B cell (primary cell): Measurements from ENCODE around the gene AUTS2. TPM values are rescaled to one million over a fixed set of nuclear protein-coding genes. Genes with fewer than 3 reads are reported as not detected.

Experiments used
- ATAC-seq: fragments of 200-7000 bp; cut with Tn5 transposase; one replicate; pipeline ENCODE4 v1.10.0; 2021; ENCODE audit warnings: low read depth, mild to moderate bottlenecking, moderate number of reproducible peaks, moderate library complexity
- CTCF ChIA-PET: fragments of 350-600 bp; sonication (Branson Sonifier 250); formaldehyde crosslinking; loops from one replicate; lab custom pipeline; 2021; ENCODE audit warnings: antibody characterized with exemption, inconsistent platforms; lab: Charles Lee
- POLR2A ChIA-PET: fragments of 350-600 bp; sonication (Branson Sonifier 250); formaldehyde crosslinking; loops from one replicate; lab custom pipeline; 2021; ENCODE audit warnings: antibody characterized with exemption; lab: Charles Lee
- DNase-seq: peaks from one replicate; pipeline ENCODE4 v3.0.0; 2013
- H2AFZ ChIP-seq: 2 replicates; pipeline ENCODE4 v1.6.1; 2012; ENCODE audit warnings: mild to moderate bottlenecking, low read depth, low read length; ENCODE audit not compliant: insufficient read depth, poor library complexity, severe bottlenecking
- H3K27ac ChIP-seq, 2 donors: 1 replicate in 1 of 2; 2 replicates in 1 of 2; pipeline ENCODE4 v1.5.1; 2012 to 2013; ENCODE audit warnings: low read length in 2 of 2, mild to moderate bottlenecking in 2 of 2, moderate library complexity in 1 of 2
- H3K27me3 ChIP-seq, 4 experiments: fragments of 200-600 bp in 1 of 4; sonication (generic) in 1 of 4; replicated peaks in 1 of 4; 1 replicate in 2 of 4; 2 replicates in 2 of 4; pipeline versions ENCODE4 v1.6.1 to v1.7.0; 2013 to 2016; ENCODE audit warnings: low read length in 3 of 4, mild to moderate bottlenecking in 2 of 4, mixed read lengths in 1 of 4, moderate library complexity in 1 of 4; ENCODE audit not compliant: insufficient read depth in 4 of 4, control insufficient read depth in 3 of 4; ENCODE audit errors: control extremely low read depth in 1 of 4
- H3K36me3 ChIP-seq, 2 experiments: replicated peaks in 1 of 2; 1 replicate in 1 of 2; 2 replicates in 1 of 2; pipeline versions ENCODE4 v1.6.1 to v1.7.1; 2013; ENCODE audit warnings: low read length in 1 of 2; ENCODE audit not compliant: insufficient read depth in 2 of 2, control insufficient read depth in 1 of 2; ENCODE audit errors: control extremely low read depth in 1 of 2, extremely low read depth in 1 of 2
- H3K4me1 ChIP-seq, 2 donors: fragments of 200-600 bp in 1 of 2; sonication (generic) in 1 of 2; 1 replicate in 1 of 2; 2 replicates in 1 of 2; pipeline versions ENCODE4 v1.5.1 to v1.6.1; 2013 to 2017; ENCODE audit warnings: low read length in 2 of 2; ENCODE audit not compliant: control insufficient read depth in 2 of 2, insufficient read depth in 2 of 2
- H3K4me2 ChIP-seq: replicated peaks from 2 replicates; pipeline ENCODE3; 2012; ENCODE audit warnings: mild to moderate bottlenecking, low read depth, low read length; ENCODE audit not compliant: poor library complexity, severe bottlenecking
- H3K4me3 ChIP-seq, 5 experiments: fragments of 200-600 bp in 1 of 5; sonication (generic) in 1 of 5; 1 replicate in 3 of 5; 2 replicates in 2 of 5; pipeline versions ENCODE4 v1.5.1 to v1.7.0; 2011 to 2016; ENCODE audit warnings: low read length in 4 of 5, mild to moderate bottlenecking in 4 of 5, low read depth in 2 of 5, control low read depth in 1 of 5, moderate library complexity in 1 of 5; ENCODE audit not compliant: insufficient read depth in 1 of 5; ENCODE audit errors: control extremely low read depth in 1 of 5, extremely low read depth in 1 of 5
- H3K79me2 ChIP-seq: fragments of 200-600 bp; sonication (generic); one replicate; pipeline ENCODE4 v1.6.0; 2016; ENCODE audit warnings: low read length; ENCODE audit not compliant: control insufficient read depth, insufficient read depth
- H3K9ac ChIP-seq: fragments of 200-600 bp; sonication (generic); 2 replicates; pipeline ENCODE4 v1.6.1; 2017; ENCODE audit warnings: mild to moderate bottlenecking, low read length, moderate library complexity
- H3K9me3 ChIP-seq, 3 donors: one replicate each; pipeline versions ENCODE4 v1.6.1 to v1.7.1; 2013; ENCODE audit warnings: low read length in 2 of 3; ENCODE audit not compliant: control insufficient read depth in 2 of 3, insufficient read depth in 1 of 3; ENCODE audit errors: control extremely low read depth in 1 of 3
- H4K20me1 ChIP-seq: 2 replicates; pipeline ENCODE4 v1.6.0; 2012; ENCODE audit warnings: mild to moderate bottlenecking, low read length; ENCODE audit not compliant: insufficient read depth, control insufficient read depth, poor library complexity, severe bottlenecking
- H3K27ac Mint-ChIP-seq: one replicate; pipeline ENCODE4 v1.8.0; 2021; ENCODE audit warnings: mixed read lengths
- H3K27me3 Mint-ChIP-seq: one replicate; pipeline ENCODE4 v1.8.0; 2021; ENCODE audit warnings: mixed read lengths
- H3K4me1 Mint-ChIP-seq: one replicate; pipeline ENCODE4 v1.8.0; 2021; ENCODE audit warnings: mixed read lengths
- H3K4me3 Mint-ChIP-seq: one replicate; pipeline ENCODE4 v1.8.0; 2021; ENCODE audit warnings: mixed read lengths
- H3K9me3 Mint-ChIP-seq: one replicate; pipeline ENCODE4 v1.8.0; 2022; ENCODE audit warnings: mixed read lengths; ENCODE audit not compliant: insufficient read depth
- EZH2 ChIP-seq: IDR thresholded peaks from 2 replicates; pipeline ENCODE4 v1.6.1; 2012; ENCODE audit warnings: borderline replicate concordance, low read depth, mild to moderate bottlenecking, moderate library complexity, low read length; ENCODE audit not compliant: insufficient read depth, poor library complexity, severe bottlenecking
- WGBS: methylation state at CpG from one replicate; pipeline ENCODE4 v1.1.5; 2013; ENCODE audit warnings: missing lambda C conversion rate; ENCODE audit not compliant: insufficient coverage; 5-methylcytosine and 5-hydroxymethylcytosine counted together
- intact Hi-C: fragments of 100-400 bp; cut with micrococcal nuclease; formaldehyde crosslinking; loops from one replicate; pipeline ENCODE4 v1.10.0; 2022
- polyA plus RNA-seq: library from polyadenylated mRNA; depleted of rRNA; stranded (reverse); fragments of >200 nt; gene quantifications from 2 replicates; pipeline ENCODE4 v1.2.3, GENCODE V29; 2012
- total RNA-seq, 2 donors: library from RNA; stranded (reverse); fragments of 120-200 nt in 1 of 2; gene quantifications; 1 replicate in 1 of 2; 2 replicates in 1 of 2; pipeline versions ENCODE4 v1.2.3 to v1.2.4, GENCODE V29; 2013 to 2022
- TF ChIP-seq, protein P1 (sequence below): fragments of 200-600 bp; IDR thresholded peaks from one replicate; pipeline ENCODE4 v1.8.0; 2022; ENCODE audit warnings: antibody characterized with exemption, mild to moderate bottlenecking

The AUTS2 gene
- total and polyA plus RNA-seq, 2 donors (not counting 1 experiment from before 2014, with no cell fraction given), result 22.3 to 35.0 TPM

DNA sequence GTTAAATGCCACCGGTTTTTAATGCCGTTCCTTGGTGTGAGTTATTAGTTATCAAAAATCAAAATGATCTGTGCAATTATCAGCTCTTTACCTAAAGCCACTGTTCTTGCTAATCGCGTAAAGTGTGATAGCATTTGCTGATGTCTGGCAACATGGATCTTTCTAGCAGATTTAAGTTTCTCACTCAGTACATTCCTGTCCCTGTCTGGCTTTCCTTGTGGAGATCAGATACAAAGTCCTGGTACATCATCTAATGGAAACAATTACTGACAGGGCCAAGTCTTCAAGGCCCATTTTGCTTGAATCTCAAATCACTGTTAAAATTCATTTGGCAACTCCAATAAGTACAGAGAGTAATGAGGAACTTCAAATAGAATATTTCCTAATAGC is 755.7 kb downstream of the AUTS2 start:
- TF ChIP-seq, protein P1, sequence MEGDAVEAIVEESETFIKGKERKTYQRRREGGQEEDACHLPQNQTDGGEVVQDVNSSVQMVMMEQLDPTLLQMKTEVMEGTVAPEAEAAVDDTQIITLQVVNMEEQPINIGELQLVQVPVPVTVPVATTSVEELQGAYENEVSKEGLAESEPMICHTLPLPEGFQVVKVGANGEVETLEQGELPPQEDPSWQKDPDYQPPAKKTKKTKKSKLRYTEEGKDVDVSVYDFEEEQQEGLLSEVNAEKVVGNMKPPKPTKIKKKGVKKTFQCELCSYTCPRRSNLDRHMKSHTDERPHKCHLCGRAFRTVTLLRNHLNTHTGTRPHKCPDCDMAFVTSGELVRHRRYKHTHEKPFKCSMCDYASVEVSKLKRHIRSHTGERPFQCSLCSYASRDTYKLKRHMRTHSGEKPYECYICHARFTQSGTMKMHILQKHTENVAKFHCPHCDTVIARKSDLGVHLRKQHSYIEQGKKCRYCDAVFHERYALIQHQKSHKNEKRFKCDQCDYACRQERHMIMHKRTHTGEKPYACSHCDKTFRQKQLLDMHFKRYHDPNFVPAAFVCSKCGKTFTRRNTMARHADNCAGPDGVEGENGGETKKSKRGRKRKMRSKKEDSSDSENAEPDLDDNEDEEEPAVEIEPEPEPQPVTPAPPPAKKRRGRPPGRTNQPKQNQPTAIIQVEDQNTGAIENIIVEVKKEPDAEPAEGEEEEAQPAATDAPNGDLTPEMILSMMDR, result no peak
- no peak for TF ChIP-seq EZH2
- DNase-seq (no peak), ATAC-seq (no peak)
- Histone ChIP-seq H4K20me1 (no peaks in the 10 kb centered on the region), H3K27ac (peak overlapping the region in 1 of 2 donors; percentile 58), H3K27me3 (no peaks in the 10 kb centered on the region), H2AFZ (peak overlapping the region; percentile 7), H3K4me2 (peak overlapping the region; percentile 53), H3K4me3 (no peak overlapping the region), H3K9me3 (no peaks in the 10 kb centered on the region), H3K4me1 (peaks cover 19 to 22% of the 10 kb centered on the region in 2 donors), H3K9ac (no peak overlapping the region), H3K36me3 (no peaks in the 10 kb centered on the region), H3K79me2 (no peaks in the 10 kb centered on the region)
- WGBS, result no CpG with 5 or more reads among the region's 4 CpGs
- Mint-ChIP-seq H3K27me3 (no peaks in the 10 kb centered on the region), H3K9me3 (peaks cover 3% of the 10 kb centered on the region), H3K27ac (peak overlapping the region; percentile 62), H3K4me3 (no peak overlapping the region), H3K4me1 (peaks cover 23% of the 10 kb centered on the region)
- CTCF ChIA-PET, result no interaction called here
- POLR2A ChIA-PET, result no interaction called here
- intact Hi-C loops, result no loop called here

DNA sequence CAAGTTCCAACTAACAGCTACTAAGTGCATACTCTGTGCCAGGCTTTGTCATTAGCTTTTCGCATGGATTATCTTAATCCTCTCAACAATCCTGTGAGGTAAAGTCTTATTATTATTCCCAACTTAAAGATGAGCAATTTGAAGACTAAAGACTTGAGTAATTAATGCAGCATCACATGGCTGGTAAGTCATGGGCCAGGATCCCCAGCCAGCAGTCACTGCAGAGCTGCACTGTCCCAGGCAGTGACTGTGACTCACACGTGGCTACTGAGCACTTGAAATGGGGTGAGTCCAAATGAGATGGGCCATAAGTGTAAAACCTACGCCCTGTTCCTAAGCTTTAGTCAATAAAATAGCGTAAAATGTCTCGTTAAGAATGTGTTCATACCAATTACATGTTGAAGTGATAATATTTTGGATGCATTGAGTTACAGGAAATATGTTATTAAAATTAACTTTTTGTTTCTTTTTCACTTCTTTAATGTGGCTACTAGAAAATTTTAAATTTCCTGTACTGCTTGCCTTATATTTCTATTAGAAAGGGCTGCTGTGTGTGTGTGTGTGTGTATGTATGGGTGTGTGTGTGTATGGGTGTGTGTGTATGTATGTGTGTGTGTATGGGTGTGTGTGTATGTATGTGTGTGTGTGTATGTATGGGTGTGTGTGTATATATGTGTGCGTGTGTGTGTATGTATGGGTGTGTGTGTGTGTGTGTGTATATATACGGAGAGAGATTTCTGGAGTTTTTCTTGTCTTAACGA is 756.3 kb downstream of the AUTS2 start:
- H3K27me3 Mint-ChIP-seq, result no peaks in the 10 kb centered on the region
- Histone ChIP-seq H3K9me3 (no peaks in the 10 kb centered on the region), H3K9ac (peak overlapping the region; percentile 10), H3K79me2 (no peaks in the 10 kb centered on the region), H3K27me3 (no peaks in the 10 kb centered on the region), H3K4me1 (peaks cover 19 to 22% of the 10 kb centered on the region in 2 donors), H3K4me3 (no peak overlapping the region), H3K27ac (peak overlapping the region in 1 of 2 donors; percentile 58), H3K4me2 (peak overlapping the region; percentile 53), H3K36me3 (no peaks in the 10 kb centered on the region), H2AFZ (peak overlapping the region; percentile 7), H4K20me1 (no peaks in the 10 kb centered on the region)
- TF ChIP-seq, protein P1, result no peak
- TF ChIP-seq EZH2, result no peak
- ChIA-PET CTCF (no interaction called here), POLR2A (no interaction called here)
- DNase-seq (peak; percentile 15), ATAC-seq (no peak)
- H3K4me1 Mint-ChIP-seq, result peaks cover 23% of the 10 kb centered on the region
- peaks cover 3% of the 10 kb centered on the region for H3K9me3 Mint-ChIP-seq
- intact Hi-C loops, result no loop called here
- H3K4me3 Mint-ChIP-seq, result peak overlapping the region; percentile 47
- H3K27ac Mint-ChIP-seq, result peak overlapping the region; percentile 62
- 72% methylated on average over 3 of the region's 8 CpGs for WGBS
